Measurements from ENCODE around the gene NPR1. TPM values are rescaled to one million over a fixed set of nuclear protein-coding genes. Genes with fewer than 3 reads are reported as not detected.

The NPR1 gene
- total and polyA plus RNA-seq, 2 of the 13 experiments (the other 11 are each of a cell fraction or from before 2014, with no cell fraction given), result not detected

DNA sequence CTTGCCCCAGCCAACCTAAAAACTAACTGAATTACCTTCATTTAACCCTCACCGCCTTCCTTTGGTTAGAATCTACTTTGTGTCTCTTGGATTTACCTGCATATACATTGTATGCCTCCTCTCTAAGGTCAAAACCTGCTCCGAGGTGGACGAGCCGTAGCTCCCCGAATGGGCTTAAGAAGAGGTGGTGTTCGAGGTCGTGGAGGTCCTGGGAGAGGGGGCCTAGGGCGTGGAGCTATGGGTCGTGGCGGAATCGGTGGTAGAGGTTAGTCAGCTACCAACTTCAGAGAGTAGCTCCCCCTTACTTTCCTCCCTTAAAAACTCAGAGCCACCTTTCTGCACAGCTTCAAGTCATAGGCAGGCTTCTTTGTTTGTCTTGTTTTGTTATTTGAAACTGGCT, 35.4 kb upstream of the NPR1 start:
- Histone ChIP-seq H3K27ac (ENCODE audit: extremely low read length, insufficient read depth, low read length) (no peak overlapping the region), H3K4me1 (ENCODE audit: insufficient read depth, low read length) (peaks cover 15% of the 10 kb centered on the region), H3K4me3 (replicated peaks in 1 of 3; ENCODE audit: insufficient read depth in 1 of 3, low read depth in 2 of 3, low read length in 3 of 3) (no peak overlapping the region), H3K4me2 (ENCODE audit: low read depth, low read length) (no peak overlapping the region), H3K27me3 (ENCODE audit: control insufficient read depth in 1 of 2, insufficient read depth in 2 of 2, low read length in 2 of 2) (no peaks in the 10 kb centered on the region), H3K36me3 (replicated peaks in 1 of 2; ENCODE audit: control insufficient read depth in 1 of 2, insufficient read depth in 2 of 2, low read length in 2 of 2) (peaks cover 21 to 78% of the 10 kb centered on the region in 2 experiments), H3K9ac (ENCODE audit: insufficient read depth, low read depth, low read length) (no peak overlapping the region), H4K20me1 (ENCODE audit: insufficient read depth, low read length) (no peaks in the 10 kb centered on the region; the same call in 1 of the 2 replicates), H3K9me3 (ENCODE audit: low read length) (no peaks in the 10 kb centered on the region), H2AFZ (ENCODE audit: low read length) (no peak overlapping the region), H3K79me2 (ENCODE audit: insufficient read depth, low read length) (peaks cover 6% of the 10 kb centered on the region)
- ChIA-PET POLR2A (interaction anchor here (0.9 to 4.2 kb wide), 9 partner anchors 9 to 133 kb away, joined by 3 to 40 read pairs (median 6); partner anchors contain the start of genes CHTOP, S100A1, S100A13 and S100A14), CTCF (ENCODE audit: low intra/inter-chr PET ratio, low total read pairs) (no interaction called here)
- no peak for DNase-seq (ENCODE audit: low spot score)
- ATAC-seq, result no peak
- WGBS (ENCODE audit: low lambda C conversion rate), result 98% methylated on average over 11 of the region's 11 CpGs
- no peak for FAIRE-seq
- in situ Hi-C loops (cut with HindIII; ENCODE audit: extremely low pct_ligation_motif_present, low pct_unique_long_range_greater_than_20kb) (no loop called here), intact Hi-C loops (cut with micrococcal nuclease; ENCODE audit: unreplicated experiment) (no loop called here)
- TSS peak; percentile 0 for BruUV-seq (replicated peaks)
- TF ChIP-seq MIER3 (CRISPR knock-in tag; IDR thresholded peaks at IDR 0.05; ENCODE audit: borderline replicate concordance) (no peak), ZBTB37 (CRISPR knock-in tag; IDR thresholded peaks at IDR 0.05) (no peak), GATAD1 (CRISPR knock-in tag; IDR thresholded peaks at IDR 0.05) (no peak), ZNF180 (CRISPR knock-in tag; IDR thresholded peaks at IDR 0.05; ENCODE audit: borderline replicate concordance, low read depth) (no peak), MTERF4 (CRISPR knock-in tag; IDR thresholded peaks at IDR 0.05) (no peak), RBFOX2 (IDR thresholded peaks at IDR 0.05; ENCODE audit: low read depth, low read length) (0 out of 2 replicates have a peak, but pooled peaks have one; percentile 1), POLR2A (IDR thresholded peaks at IDR 0.05; ENCODE audit: insufficient read depth in 1 of 2, low read depth in 2 of 2, low read length in 2 of 2) (no peak), TBP (CRISPR knock-in tag; IDR thresholded peaks at IDR 0.05) (no peak)

All from HepG2 (cell line).